ENCODE results near the gene PCDHA6. TPM values are rescaled to one million over a fixed set of nuclear protein-coding genes. Genes with fewer than 3 reads are reported as not detected.

The PCDHA6 gene
- total RNA-seq, 2 experiments from 2014 or later: not detected

GRCh38 chr5:140862441-140863295, 34.9 kb downstream of the PCDHA6 start:
- H3K27me3 Mint-ChIP-seq: peaks cover 50% of the 10 kb centered on the region
- no peak for TF ChIP-seq CTCF (IDR thresholded peaks at IDR 0.05)

GRCh38 chr5:140868721-140869554, 41.2 kb downstream of the PCDHA6 start, which contains the start of gene PCDHA11:
TSS of gene PCDHA11 (plus strand) at chr5:140868957. CDS start at chr5:140869104, 147 bp downstream.
- no peaks in the 10 kb centered on the region for H3K36me3 ChIP-seq (ENCODE audit: insufficient read depth, low read length)
- no peak for ATAC-seq (ENCODE audit: poor library complexity)
- H3K9me3 ChIP-seq (ENCODE audit: control insufficient read depth in 1 of 2, insufficient read depth in 1 of 2, low read length in 2 of 2): peaks cover 10 to 21% of the 10 kb centered on the region in 2 experiments
- no peak within 1 kb of the TSS for H3K27ac ChIP-seq (ENCODE audit: low read depth in 1 of 2, low read length in 2 of 2)
- no peak within 1 kb of the TSS for H3K4me3 ChIP-seq (ENCODE audit: low read length)
- no peak for TF ChIP-seq CTCF (IDR thresholded peaks at IDR 0.05)
- intact Hi-C loops (cut with DNase I, micrococcal nuclease): no loop called here
- H3K36me3 Mint-ChIP-seq (ENCODE audit: low read depth): no peaks in the 10 kb centered on the region
- no peak within 1 kb of the TSS for H3K27ac Mint-ChIP-seq
- no peak for DNase-seq
- H3K9me3 Mint-ChIP-seq: peaks cover 5% of the 10 kb centered on the region
- ChIA-PET CTCF (no interaction called here), POLR2A (no interaction called here)
- no peaks in the 10 kb centered on the region for H3K4me1 Mint-ChIP-seq (ENCODE audit: low read depth)
- H3K27me3 ChIP-seq (ENCODE audit: control insufficient read depth in 1 of 2, insufficient read depth in 2 of 2, low read length in 2 of 2): peaks cover 13 to 23% of the 10 kb centered on the region in 2 experiments
- H3K27me3 Mint-ChIP-seq: peaks cover 48% of the 10 kb centered on the region
- H3K4me1 ChIP-seq (ENCODE audit: insufficient read depth, low read length): no peaks in the 10 kb centered on the region
- no peak within 1 kb of the TSS for H3K4me3 Mint-ChIP-seq

More at GRCh38 chr5:140862441-140863295, 34.9 kb downstream of the PCDHA6 start:
- Histone ChIP-seq H3K9me3 (ENCODE audit: control insufficient read depth in 1 of 2, insufficient read depth in 1 of 2, low read length in 2 of 2) (peaks cover 13 to 34% of the 10 kb centered on the region in 2 experiments), H3K27me3 (ENCODE audit: control insufficient read depth in 1 of 2, insufficient read depth in 2 of 2, low read length in 2 of 2) (peaks cover 4 to 7% of the 10 kb centered on the region in 2 experiments), H3K4me1 (ENCODE audit: insufficient read depth, low read length) (no peaks in the 10 kb centered on the region), H3K4me3 (ENCODE audit: low read length) (no peak overlapping the region), H3K27ac (ENCODE audit: low read depth in 1 of 2, low read length in 2 of 2) (no peak overlapping the region), H3K36me3 (ENCODE audit: insufficient read depth, low read length) (no peaks in the 10 kb centered on the region)
- no peak overlapping the region for H3K27ac Mint-ChIP-seq
- no peaks in the 10 kb centered on the region for H3K36me3 Mint-ChIP-seq (ENCODE audit: low read depth)
- H3K4me1 Mint-ChIP-seq (ENCODE audit: low read depth): no peaks in the 10 kb centered on the region
- ATAC-seq (ENCODE audit: poor library complexity) (no peak), DNase-seq (no peak)
- H3K4me3 Mint-ChIP-seq: no peak overlapping the region
- intact Hi-C loops (cut with DNase I, micrococcal nuclease): no loop called here
- ChIA-PET CTCF (no interaction called here), POLR2A (no interaction called here)
- peaks cover 4% of the 10 kb centered on the region for H3K9me3 Mint-ChIP-seq

- intact Hi-C loops (cut with DNase I, micrococcal nuclease): no loop called here
- ChIA-PET CTCF (no interaction called here), POLR2A (no interaction called here)
- Histone ChIP-seq H3K36me3 (ENCODE audit: insufficient read depth, low read length) (no peaks in the 10 kb centered on the region), H3K27me3 (ENCODE audit: control insufficient read depth in 1 of 2, insufficient read depth in 2 of 2, low read length in 2 of 2) (peaks cover 13 to 26% of the 10 kb centered on the region in 2 experiments), H3K4me1 (ENCODE audit: insufficient read depth, low read length) (no peaks in the 10 kb centered on the region), H3K9me3 (ENCODE audit: control insufficient read depth in 1 of 2, insufficient read depth in 1 of 2, low read length in 2 of 2) (peaks cover 10 to 21% of the 10 kb centered on the region in 2 experiments), H3K27ac (ENCODE audit: low read depth in 1 of 2, low read length in 2 of 2) (no peak overlapping the region), H3K4me3 (ENCODE audit: low read length) (no peak overlapping the region)
- TF ChIP-seq CTCF (IDR thresholded peaks at IDR 0.05): no peak
- ATAC-seq (ENCODE audit: poor library complexity): no peak
- H3K27me3 Mint-ChIP-seq: peaks cover 50% of the 10 kb centered on the region
- no peak overlapping the region for H3K27ac Mint-ChIP-seq
- H3K4me1 Mint-ChIP-seq (ENCODE audit: low read depth): no peaks in the 10 kb centered on the region
- peaks cover 10% of the 10 kb centered on the region for H3K9me3 Mint-ChIP-seq
- no peak for DNase-seq
- no peak overlapping the region for H3K4me3 Mint-ChIP-seq
- no peaks in the 10 kb centered on the region for H3K36me3 Mint-ChIP-seq (ENCODE audit: low read depth)
These were observed 41.8 kb downstream of the PCDHA6 start for GRCh38 chr5:140869555-140869886.
